RWPE1 (cell line): ENCODE results near the gene SKI.
A peak's percentile ranks its signal among the peaks of the same experiment; 100 is the strongest.

Experiments used
- CTCF ChIA-PET: fragments of 350-600 bp; sonication (Branson Sonifier 250); formaldehyde crosslinking; extraction: SDS; loops from one replicate; lab custom pipeline; 2021; lab: Yijun Ruan, JAX
- POLR2A ChIA-PET: fragments of 400-600 bp; formaldehyde crosslinking; extraction: SDS; loops from one replicate; lab custom pipeline; 2020; ENCODE audit warnings: antibody characterized with exemption; ENCODE audit not compliant: low non-redundant PET; lab: Yijun Ruan, JAX
- DNase-seq: peaks from one replicate; pipeline ENCODE4 v3.0.0; 2012; ENCODE audit warnings: low spot score
- H3K27ac ChIP-seq: fragments of 450-650 bp; 2 replicates; pipeline ENCODE4 v1.5.1; 2017
- TF ChIP-seq, protein P1 (sequence below): fragments of 450-650 bp; conservative IDR thresholded peaks from 2 replicates; pipeline ENCODE4 v1.5.1; 2017; ENCODE audit warnings: low read depth, mild to moderate bottlenecking

SKI gene

GRCh38 chr1:2356911-2357845, 129.1 kb downstream of the SKI start:
- POLR2A ChIA-PET = no interaction called here
- H3K27ac ChIP-seq = peak overlapping the region; percentile 20; the same call in 1 of the 2 replicates
- CTCF ChIA-PET = no interaction called here
- TF ChIP-seq, protein P1, sequence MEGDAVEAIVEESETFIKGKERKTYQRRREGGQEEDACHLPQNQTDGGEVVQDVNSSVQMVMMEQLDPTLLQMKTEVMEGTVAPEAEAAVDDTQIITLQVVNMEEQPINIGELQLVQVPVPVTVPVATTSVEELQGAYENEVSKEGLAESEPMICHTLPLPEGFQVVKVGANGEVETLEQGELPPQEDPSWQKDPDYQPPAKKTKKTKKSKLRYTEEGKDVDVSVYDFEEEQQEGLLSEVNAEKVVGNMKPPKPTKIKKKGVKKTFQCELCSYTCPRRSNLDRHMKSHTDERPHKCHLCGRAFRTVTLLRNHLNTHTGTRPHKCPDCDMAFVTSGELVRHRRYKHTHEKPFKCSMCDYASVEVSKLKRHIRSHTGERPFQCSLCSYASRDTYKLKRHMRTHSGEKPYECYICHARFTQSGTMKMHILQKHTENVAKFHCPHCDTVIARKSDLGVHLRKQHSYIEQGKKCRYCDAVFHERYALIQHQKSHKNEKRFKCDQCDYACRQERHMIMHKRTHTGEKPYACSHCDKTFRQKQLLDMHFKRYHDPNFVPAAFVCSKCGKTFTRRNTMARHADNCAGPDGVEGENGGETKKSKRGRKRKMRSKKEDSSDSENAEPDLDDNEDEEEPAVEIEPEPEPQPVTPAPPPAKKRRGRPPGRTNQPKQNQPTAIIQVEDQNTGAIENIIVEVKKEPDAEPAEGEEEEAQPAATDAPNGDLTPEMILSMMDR = no peak
- DNase-seq = no peak

DNA sequence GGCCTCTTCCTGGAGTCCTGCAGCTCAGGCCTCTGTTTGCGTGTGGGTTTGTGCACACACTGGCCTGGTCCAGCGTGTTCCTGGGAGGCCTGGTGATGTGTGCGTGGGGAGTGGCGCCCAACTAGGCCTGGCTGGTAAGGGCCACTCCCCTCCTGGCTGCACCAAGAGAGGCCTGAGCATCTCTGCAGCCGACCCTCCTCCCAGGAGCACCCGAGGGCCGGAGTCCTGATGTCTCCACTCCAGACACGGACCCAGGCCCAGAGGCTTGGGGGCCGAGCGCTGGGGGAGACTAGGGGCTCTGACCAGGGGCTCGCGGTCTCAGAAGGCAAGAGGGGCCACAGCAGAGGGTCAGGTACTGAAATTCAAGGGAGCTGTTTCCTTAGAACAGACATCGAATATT, 130.0 kb downstream of the SKI start:
- CTCF ChIA-PET = no interaction called here
- POLR2A ChIA-PET = no interaction called here
- TF ChIP-seq, protein P1 = no peak

GRCh38 chr1:2358651-2359640, 130.8 kb downstream of the SKI start:
- CTCF ChIA-PET = interaction anchor here (0.6 to 0.8 kb wide), 2 partner anchors 21 to 44 kb away, joined by 3 to 4 read pairs; no protein-coding TSS in a partner anchor
- TF ChIP-seq, protein P1 = no peak
- POLR2A ChIA-PET = interaction anchor here (0.7 kb wide), 1 partner anchor 220 kb away, joined by 4 read pairs; no protein-coding TSS in a partner anchor
- 0 out of 2 replicates have a peak overlapping the region, but pooled peaks have one; percentile 20 for H3K27ac ChIP-seq
- no peak for DNase-seq

More for the DNA sequence above, 130.0 kb downstream of the SKI start:
- peak overlapping the region; percentile 20; the same call in 1 of the 2 replicates for H3K27ac ChIP-seq
- no peak for DNase-seq
